Brain pericyte (primary cell): ENCODE data around the gene EPB41L4B.

Experiments used
- DNase-seq: peaks from one replicate; pipeline ENCODE4 v3.0.0-alpha.2; 2012; ENCODE audit warnings: low read depth, low spot score

The EPB41L4B gene

DNA sequence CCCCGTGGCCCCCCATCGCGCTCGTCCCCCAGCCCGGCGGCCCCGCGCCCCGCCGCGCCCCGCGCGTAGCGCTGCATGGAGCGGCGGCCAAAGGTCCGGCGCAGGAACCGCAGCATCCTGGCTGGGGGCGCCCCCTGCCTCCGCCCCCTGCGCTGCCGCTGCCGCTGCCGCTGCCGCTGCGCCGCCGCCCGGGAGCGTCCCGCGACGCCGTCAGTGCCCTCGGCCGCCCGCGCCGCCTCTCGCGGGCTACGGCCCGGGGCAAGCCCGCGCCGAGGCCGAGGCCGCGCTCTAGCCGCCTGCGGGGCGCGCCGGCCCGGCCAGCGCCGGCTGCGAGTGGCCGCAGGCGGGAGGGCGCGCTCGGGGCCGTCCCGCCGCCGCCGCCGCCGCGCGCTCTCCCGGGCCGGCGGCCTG is 523 bp downstream of the EPB41L4B start:
- DNase-seq = no peak

DNA sequence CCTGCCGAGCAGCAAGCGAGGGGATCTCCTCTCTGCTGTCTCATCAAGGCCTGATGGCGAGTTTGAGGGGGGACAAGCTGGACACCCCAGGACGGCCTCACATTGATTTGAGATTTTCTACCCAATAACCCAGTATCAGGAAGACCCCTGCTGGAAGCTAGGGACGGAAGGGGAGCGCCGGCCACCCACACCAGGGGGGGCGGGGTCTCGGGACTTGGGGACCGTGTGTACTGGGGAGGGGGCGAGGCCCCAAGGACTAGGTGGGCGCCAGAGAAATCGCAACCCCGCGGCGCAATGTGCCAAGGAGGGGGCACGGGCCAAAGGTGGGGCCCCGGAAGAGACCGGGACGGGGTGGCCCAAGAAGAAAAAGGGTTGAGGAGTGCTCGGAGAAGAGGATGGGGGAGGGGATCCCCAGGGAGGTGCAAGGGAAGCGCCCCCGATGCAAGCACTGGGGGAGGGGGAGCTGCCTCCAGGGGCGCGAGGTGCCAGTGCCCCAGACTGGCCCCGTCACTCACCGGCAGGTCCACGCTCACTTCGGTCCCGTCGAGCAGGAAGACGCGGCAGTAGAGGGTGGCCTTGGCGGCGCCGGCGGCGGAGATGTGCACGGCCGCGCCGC is 1.1 kb downstream of the EPB41L4B start:
- no peak for DNase-seq

DNA sequence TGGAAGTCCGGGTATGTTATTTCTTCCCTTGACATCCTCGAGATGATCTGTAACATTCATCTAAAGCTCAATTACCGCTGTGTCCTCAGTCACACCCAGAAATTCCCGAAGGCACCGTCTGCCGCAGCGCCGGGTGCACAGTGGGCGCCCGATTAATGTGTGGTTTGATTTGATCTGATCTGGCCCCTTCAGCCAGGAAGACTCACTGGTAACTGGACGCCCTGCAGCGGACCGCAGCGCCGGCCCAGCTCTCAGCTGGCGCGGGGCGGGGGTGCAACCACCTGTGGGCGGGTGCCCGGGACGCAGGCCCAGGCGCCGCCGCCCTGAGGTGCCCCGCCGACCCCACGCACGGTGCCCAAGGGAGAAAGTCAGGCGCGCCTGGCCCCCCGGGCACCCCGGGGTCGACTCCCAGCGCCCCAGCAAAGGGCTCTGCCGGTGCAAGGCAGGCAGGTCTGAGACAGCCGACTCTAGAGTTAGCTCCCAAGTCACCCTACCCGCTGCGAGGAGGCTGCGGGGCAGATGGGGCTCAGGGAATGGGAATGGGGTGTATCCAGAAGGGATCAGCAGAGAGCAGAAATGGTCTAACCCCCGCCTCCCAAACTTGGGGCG is 1.7 kb downstream of the EPB41L4B start:
- DNase-seq = no peak

DNA sequence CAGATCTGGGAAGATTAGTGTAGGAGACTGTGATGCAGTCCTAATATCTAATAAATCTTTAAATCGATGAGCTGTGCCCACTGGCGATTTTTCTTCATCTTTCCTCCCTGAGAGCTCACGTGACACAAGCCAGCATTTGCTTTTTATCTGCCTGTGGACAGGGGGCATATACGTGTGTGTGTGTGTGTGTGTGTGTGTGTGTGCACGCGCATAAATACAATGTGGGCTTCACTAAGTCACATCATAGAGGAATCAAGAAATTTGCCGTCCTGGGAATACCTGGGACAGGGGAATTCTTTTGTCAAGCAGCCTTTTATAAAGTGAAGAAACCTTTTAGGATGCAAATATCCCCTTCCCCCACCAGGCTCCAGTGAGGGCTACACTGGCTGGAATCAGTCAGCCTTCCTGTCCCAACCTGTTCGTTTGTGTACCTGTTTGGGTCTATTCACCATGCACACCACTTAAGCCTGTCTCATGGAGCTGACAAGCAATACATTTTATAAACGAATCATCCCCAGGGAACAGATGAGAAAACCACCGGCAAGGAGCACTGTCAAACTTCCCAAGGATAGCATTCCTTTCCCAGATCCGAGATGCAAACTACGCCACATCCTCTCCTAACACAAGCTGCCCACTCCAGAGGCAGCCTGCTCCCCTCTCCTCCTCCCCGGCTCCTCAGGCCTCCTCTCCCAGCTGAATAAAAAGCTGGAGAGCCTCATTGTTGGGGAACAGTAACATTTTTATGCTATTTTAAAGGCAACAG is 2.7 kb downstream of the EPB41L4B start:
- no peak for DNase-seq

DNA sequence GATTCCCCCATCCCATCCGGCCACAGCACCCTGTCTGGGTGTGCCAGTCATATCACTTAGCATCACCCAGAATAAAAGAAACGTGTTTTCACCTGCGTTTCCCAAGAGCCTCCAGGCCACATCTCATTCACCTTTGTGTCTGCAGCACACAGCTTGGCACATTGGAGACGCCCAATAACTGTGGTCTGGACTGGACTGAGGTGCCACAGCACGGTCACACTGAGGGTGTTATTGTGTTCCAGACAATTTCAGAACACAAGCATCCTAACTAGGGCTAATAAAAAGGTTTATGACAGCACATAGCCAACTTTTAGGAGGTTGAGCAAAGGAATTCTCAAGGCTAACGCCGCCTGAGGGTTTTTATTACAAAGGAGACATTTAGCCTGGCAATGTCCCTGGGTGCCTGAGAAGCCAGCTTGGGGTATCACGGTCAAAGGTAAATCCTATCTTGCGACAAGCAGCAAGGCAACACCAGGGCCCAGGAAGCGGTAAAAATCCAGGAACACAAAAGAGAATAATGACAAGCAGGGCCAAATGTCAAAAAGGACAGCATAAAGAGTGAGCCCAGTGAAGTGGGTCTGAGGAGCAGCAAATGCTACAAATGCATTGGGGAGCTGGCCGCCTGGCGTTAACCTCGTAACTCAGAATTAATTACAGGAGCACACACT is 3.4 kb downstream of the EPB41L4B start:
- no peak for DNase-seq

DNA sequence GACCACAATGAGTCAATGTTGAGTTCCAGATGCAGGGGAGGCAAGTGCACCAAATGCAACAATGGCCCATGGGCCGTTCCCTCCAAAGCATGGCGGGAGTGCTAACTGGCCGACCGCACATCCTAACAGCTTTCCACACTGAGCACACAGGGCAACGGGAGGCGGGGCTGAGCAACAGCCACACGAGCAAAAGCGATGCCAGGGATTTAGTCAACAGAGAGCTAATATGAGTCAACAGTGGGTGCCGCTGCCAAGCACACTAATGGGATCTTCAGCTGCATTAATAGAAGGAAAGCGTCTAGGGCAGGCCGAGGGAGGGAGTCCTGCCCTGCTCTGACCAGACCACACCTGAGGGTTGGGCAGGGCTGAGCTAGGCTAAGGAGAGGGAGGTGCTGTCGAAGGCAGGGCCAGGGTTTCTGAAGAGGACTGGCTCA is 4.6 kb downstream of the EPB41L4B start:
- no peak for DNase-seq

DNA sequence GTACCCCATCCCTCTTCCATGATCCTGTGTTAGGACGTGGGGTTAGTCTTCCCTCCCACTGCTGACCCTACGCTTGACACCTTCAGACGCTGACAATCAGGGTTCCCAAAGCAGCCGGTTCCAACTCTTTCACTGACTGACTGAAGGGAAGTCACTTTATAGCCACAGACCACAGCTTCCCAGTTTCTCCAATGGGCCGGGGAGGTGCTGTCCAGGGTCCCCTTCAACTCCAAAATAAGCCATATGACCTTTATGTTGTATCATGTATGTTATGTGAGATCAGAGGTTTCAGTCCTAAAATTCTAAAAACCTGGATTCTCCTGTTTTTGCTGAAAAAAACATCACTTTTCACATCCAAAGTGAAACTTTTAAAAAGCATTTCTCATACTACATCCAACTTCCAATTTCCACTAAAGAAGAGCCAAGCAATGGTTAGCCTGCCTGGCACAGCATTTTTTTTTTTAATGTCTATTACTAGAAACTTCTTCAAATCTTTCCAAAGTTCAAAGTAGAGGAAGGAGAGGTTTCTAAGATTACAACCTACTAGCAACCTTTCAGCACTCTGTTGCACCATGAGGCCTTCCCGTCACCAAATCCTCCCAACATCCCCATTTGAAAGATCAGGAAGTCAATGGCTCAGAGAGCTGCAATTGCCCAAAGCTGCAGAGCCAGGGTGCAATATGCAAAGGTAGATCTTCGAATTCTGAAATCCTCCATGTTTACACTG is 5.2 kb downstream of the EPB41L4B start:
- no peak for DNase-seq

DNA sequence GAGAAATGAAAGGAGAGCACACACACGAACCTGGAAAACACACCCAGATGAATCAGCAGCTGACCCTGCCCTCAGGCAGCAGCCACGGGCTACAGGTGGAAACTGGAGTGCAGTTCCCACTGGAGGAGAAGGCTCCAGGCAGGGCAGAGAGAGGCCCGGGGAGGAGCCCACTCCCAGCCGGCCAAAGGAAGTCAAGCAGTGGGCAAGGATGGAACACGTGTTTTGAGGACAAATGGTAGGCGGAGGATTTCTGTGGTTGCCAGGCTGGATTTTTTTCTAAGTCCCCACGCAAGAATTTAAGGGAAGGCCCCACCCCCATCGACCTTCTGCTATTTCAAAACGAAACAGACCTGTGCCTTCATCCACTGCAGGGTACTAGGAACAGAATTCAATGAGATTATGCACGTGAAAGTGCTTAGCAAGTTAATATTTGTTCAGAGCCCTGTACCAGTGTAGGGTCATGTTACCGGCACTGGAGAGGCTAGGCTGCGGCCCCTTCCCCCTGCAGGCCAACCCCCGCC is 6.8 kb downstream of the EPB41L4B start:
- DNase-seq = no peak

DNA sequence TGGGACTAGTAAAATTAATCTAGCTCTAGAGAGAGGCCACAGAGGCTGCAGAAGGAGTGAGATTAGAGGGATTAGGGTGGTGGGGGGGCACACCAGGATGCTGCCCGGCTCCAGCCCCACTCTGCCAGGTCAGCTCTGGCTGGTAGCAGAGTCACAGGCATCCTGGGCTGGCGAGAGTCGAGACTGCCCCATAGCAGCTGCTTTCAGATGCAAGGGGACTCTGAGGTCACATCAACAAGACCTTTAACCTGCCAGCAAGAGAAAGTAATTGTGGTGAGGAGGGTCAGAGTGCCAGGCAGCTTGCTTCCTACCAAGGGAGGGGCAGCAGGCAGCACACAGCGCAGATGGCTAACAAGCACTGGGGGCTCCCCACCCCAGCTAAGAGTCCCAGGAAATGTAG is 7.5 kb downstream of the EPB41L4B start:
- no peak for DNase-seq

DNA sequence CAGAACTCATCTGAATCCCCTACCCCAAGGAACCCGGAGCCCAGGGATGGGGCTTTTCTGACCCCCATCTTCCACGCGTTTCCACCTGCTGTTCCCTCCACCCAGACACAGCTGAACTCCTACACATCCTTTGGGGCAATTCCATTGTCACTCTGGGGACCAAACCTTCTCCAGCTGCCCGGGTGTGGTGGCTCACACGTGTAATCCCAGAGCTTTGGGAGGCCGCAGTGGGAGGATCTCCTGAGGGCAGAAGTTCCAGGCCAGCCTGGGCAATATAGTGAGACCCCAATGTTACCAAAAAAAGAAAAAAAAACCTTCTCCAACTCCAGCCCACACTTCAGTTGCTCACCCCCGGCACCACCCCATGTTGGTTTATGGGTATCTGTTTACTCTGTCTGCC is 8.1 kb downstream of the EPB41L4B start:
- no peak for DNase-seq

DNA sequence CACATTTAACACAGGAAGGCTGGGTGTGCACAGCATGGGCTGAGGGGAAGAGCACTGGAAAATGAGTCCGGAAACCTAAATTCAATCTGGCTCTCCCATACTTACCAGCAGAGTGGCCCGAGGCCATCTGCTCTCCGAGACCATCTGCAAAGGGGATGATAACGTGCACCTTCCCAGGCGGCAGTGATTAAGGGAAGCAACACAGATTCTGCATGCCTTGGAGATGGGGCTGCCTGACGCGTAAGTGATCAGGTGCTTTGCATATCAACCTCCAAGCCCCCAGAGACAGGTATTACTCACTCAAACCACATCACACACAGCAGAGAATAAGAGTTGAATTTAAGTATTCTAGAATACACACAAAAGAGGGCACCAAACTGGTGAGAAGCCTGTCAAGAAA is 9.1 kb downstream of the EPB41L4B start:
- DNase-seq = no peak

DNA sequence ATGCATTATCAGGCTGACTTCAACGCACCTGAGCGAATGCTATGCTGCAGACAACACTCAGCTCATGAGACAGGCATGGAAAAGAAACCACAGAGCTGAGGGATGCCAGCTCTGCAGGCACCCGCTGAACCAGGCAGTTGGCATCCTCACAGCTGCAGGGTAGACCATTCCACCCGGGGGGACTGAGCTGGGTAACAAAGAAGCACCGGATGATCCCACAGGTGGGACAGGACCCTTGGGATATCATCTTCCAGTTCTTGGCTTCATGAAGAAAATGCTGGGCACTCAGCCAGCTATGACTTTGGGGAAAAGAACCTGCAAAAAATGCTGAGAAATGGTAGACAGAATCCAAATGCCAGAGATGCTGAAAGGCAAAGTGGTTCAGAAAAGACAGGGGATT is 9.6 kb downstream of the EPB41L4B start:
- DNase-seq = no peak

DNA sequence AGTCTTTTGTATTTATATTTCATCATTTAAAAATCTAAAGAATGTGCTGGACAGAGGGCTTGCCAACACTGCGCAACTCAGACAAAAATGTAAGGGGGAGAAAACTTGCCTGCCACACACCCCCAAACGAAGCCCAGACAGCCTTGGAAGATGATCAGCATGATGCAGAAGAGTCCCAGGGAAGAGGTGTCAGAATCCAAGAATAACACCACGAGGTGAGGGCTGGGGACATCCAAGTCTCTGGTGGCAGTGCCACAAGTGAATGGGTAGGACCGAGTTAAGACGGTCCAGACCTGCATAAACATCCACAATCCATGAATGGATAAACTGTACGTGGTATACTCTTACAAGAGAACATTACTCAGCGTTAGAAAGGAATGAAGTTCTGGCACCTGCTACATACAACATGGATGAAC is 10.4 kb downstream of the EPB41L4B start:
- DNase-seq = no peak

DNA sequence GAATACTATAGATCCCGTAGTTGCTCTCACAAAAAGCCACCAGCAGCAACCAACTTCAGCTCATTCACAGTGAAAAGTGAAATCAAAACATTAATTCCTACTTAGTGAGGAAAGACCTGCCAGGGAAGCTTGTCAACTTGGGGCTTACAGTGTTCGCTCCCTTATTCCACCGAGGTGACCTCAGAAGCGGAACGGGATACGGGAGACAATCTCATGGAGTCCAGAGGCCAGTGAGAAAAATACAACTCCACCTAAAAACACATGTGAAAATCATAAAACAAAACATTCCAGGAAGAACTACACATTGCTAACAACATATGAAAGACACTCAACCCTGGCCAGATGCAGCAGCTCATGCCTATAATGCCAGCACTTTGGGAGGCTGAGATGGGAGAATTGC is 11.6 kb downstream of the EPB41L4B start:
- no peak for DNase-seq

DNA sequence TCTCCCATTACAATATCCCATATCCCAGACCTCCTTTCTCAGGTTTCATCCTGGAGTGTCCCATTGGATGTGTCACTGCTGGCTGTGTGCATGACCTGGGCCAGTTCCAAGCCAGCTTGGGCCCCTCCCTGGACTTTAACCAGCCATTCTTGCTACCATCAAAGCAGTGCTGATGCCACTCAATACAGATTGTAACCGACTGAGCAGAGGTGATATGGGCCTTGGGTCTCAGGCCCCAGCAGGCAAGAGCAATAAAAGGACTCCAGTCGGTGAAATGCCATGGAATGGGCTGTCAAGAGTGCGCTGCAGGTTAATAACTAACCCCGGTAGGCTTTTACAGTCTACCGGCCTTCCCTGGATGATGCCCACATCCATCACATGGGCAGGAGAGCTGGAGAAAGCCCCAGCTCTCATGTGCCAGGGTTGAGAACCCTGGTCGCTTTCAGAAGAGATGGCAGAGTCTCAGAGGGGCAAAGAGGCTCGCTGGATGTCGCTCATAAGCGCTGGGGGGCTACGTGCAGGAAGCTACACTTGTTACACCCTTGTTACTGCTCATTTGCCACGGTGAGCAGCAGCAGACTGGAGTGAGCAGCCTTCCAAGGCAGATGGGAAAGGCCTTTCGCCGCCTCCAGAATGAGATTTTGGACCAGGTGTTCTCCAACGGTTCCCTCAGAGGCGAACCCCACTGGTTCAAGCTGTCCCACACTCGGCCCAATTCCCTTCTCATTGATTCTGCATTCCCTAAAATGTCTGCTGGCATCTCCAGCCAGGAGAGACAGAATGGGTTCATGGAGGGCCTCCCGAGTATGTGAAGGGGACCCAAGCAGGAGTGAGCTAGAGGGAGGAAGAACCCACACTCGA is 13.2 kb downstream of the EPB41L4B start:
- DNase-seq = no peak

DNA sequence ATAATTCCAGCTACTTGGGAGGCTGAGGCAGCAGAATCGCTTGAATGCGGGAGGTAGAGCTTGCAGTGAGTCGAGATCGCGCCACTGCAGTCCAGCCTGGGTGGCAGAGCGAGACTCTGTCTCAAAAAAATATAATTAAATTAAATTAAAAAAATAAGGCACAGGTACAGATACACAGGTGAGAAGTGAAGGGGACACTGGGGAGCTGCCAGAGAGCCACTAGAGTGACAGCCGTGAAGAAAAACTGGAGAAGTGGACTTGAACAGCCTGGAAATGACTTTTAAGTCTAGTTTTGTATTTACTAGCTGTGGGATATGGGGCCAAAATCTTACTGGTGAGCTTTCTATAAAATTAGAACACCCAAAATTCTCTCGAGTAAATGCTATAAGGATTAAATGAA is 15.1 kb downstream of the EPB41L4B start:
- no peak for DNase-seq

DNA sequence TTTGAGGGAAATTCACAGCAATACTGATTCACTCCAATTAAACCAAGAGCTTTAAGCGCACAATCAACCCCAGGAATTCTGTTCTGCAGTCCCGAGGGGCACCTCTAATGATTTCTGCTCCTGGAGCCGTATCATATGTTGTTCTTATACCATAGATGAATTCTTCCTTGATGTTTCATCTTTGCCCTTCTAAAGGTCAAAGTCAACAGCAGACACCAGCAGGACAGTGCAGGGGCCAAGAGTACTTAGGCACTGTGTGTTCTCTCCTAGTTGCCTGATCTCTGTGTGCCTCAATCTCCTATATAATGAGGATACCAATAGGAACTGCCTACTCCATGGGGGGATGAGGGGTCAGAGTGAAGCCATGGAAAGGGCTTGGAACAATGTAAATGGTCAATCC is 16.5 kb downstream of the EPB41L4B start:
- DNase-seq = no peak

DNA sequence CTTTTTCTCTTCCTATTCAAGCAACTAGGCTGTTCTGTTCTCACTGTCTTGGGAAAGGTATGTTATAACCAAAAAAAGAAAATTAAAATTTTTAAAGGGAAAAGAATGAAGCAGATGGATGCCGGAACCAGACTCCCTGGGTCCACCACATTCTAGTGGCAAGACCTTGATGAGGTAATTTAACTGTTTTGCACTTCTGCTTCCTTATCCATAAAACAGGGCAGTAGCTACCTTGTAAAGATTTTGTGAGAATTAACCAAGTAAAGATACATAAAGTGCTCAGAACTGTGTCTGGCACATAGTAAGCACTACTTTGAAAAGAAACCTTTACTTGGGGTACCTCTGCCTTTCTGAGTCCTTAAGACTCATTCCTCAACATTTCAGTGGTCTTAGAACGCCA is 17.0 kb downstream of the EPB41L4B start:
- DNase-seq = no peak

DNA sequence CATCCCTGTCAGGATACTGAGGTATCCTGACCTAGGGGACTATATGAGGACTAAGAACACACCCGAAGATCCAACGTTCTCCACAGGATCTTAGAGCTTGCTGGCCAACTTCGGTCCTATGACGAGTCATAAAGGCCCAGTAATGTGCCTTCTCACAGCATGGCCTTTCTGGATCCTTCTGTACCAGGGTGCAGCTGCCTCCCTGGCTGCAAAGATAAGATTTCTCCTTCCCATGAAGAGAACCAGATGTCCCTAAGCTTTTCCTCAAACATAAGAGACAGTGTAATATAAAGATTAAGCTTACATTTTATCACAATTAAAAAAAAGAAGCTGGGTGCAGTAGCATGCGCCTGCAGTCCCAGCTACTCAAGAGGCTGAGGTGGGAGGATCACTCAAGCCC is 18.3 kb downstream of the EPB41L4B start:
- no peak for DNase-seq

DNA sequence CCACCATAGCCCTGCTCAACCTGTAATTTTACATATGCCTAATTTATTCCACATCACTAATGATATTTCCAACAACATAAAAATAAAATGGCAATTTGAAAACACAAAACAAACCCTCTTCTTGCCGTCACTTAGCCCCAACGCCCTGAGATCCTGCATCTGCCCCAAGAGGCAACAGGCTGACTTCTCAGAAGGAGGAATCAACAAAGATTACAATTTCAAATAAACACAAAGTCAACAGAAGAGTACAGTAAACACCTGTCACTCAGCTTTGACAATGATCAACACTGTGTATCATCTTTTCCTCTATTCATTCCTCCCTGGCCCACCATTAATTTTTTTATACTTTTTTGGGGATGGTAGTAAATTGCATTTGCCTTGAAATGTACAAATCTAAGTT is 19.8 kb downstream of the EPB41L4B start:
- DNase-seq = no peak

DNA sequence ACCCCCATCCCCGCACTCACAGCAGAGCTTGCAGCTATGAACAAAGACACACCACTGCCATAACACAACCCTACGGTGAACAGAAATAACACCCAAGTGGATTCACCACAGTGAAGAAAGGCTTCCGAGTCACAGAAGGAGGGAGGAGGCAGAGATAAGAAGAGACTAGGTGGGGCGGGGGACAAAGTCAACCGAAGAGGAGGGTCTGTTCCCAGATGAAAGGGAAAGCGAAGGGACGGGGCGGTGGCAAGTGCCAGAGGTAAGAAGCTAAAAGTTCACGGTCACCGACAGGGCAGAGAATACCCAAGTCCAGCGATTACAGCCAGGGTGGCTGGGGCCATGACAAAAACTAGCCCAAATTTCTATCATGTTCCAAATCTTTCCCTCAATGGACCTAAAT is 21.0 kb downstream of the EPB41L4B start:
- no peak for DNase-seq
